Caco-2 (cell line): ENCODE data around the gene TBX4. TPM values are rescaled to one million over a fixed set of nuclear protein-coding genes. Genes with fewer than 3 reads are reported as not detected.
"Not testable (repeated sequence)": the region's sequence is repeated elsewhere in the genome, so short reads cannot be mapped to it uniquely, and the experiment has no call there.

Source experiments
- BruUV-seq: library from RNA; stranded (reverse); fragments of 400-500 nt; replicated peaks from 2 replicates; lab custom pipeline; 2021; lab: Mats Ljungman, UMichigan
- CTCF ChIA-PET: fragments of 300-600 bp; sonication (Branson Sonifier 250); formaldehyde crosslinking; loops from one replicate; lab custom pipeline; 2022; ENCODE audit warnings: antibody characterized with exemption; lab: Charles Lee
- POLR2A ChIA-PET: fragments of 300-600 bp; sonication (Branson Sonifier 250); formaldehyde crosslinking; loops from one replicate; lab custom pipeline; 2022; ENCODE audit warnings: antibody characterized with exemption; lab: Charles Lee
- DNase-seq, 2 experiments: peaks; one replicate each; pipeline versions ENCODE4 v3.0.0 to v3.0.0-alpha.2; 2020 to 2022
- H3K27me3 ChIP-seq: replicated peaks from 2 replicates; pipeline ENCODE4 v1.6.0; 2011; ENCODE audit warnings: low read length; ENCODE audit not compliant: control insufficient read depth, insufficient read depth
- H3K36me3 ChIP-seq: 2 replicates; pipeline ENCODE4 v1.5.1; 2011; ENCODE audit warnings: low read length; ENCODE audit not compliant: control insufficient read depth, insufficient read depth
- H3K4me1 ChIP-seq: fragments of 250-450 bp; sonication (Bioruptor Pico); 2 replicates; pipeline ENCODE4 v1.5.1; 2020; ENCODE audit warnings: mild to moderate bottlenecking
- H3K4me3 ChIP-seq: 2 replicates; pipeline ENCODE4 v1.5.1; 2011; ENCODE audit warnings: low read depth, mild to moderate bottlenecking, control low read depth, low read length
- H3K9me3 ChIP-seq: fragments of 250-450 bp; sonication (Bioruptor Pico); 2 replicates; pipeline ENCODE4 v1.5.1; 2020; ENCODE audit warnings: mild to moderate bottlenecking, moderate library complexity
- H3K27ac Mint-ChIP-seq: one replicate; pipeline ENCODE4 v1.8.0; 2022; ENCODE audit warnings: mixed read lengths; ENCODE audit not compliant: unreplicated experiment
- H3K27me3 Mint-ChIP-seq: one replicate; pipeline ENCODE4 v1.8.0; 2022; ENCODE audit warnings: mixed read lengths; ENCODE audit not compliant: insufficient read depth, unreplicated experiment
- H3K36me3 Mint-ChIP-seq: one replicate; pipeline ENCODE4 v1.8.0; 2022; ENCODE audit warnings: mild to moderate bottlenecking, mixed read lengths; ENCODE audit not compliant: insufficient read depth, unreplicated experiment
- H3K4me1 Mint-ChIP-seq: one replicate; pipeline ENCODE4 v1.8.0; 2022; ENCODE audit warnings: low read depth, mixed read lengths; ENCODE audit not compliant: unreplicated experiment
- H3K4me3 Mint-ChIP-seq: one replicate; pipeline ENCODE4 v1.8.0; 2022; ENCODE audit warnings: mild to moderate bottlenecking, moderate library complexity, mixed read lengths; ENCODE audit not compliant: unreplicated experiment
- H3K9me3 Mint-ChIP-seq: one replicate; pipeline ENCODE4 v1.8.0; 2022; ENCODE audit warnings: mixed read lengths; ENCODE audit not compliant: unreplicated experiment
- intact Hi-C: fragments of 100-400 bp; cut with micrococcal nuclease; formaldehyde crosslinking; loops from one replicate; pipeline ENCODE4 v1.10.0; 2022; ENCODE audit not compliant: unreplicated experiment
- total RNA-seq: library from RNA; stranded (reverse); gene quantifications from 2 replicates; pipeline ENCODE4 v1.2.3, GENCODE V29; 2022
- TF ChIP-seq, protein P1 (sequence below), 2 experiments: fragments of 200-600 bp in 1 of 2; IDR thresholded peaks; 1 replicate in 1 of 2; 2 replicates in 1 of 2; pipeline versions ENCODE4 v1.5.1 to v1.8.0; 2011 to 2022; ENCODE audit warnings: antibody characterized with exemption in 1 of 2, control low read depth in 1 of 2, inconsistent platforms in 1 of 2, low read depth in 1 of 2, low read length in 1 of 2, mild to moderate bottlenecking in 1 of 2, moderate library complexity in 1 of 2; ENCODE audit not compliant: insufficient read depth in 1 of 2, severe bottlenecking in 1 of 2, unreplicated experiment in 1 of 2

TBX4 gene
- total RNA-seq, 1 experiment from 2014 or later, result 2.5 TPM

GRCh38 chr17:61426482-61427304 lies 25.5 kb upstream of the TBX4 start:
- no peaks in the 10 kb centered on the region for H3K36me3 Mint-ChIP-seq
- peaks cover 27% of the 10 kb centered on the region for H3K4me1 ChIP-seq
- no peak overlapping the region for H3K4me3 Mint-ChIP-seq
- no peaks in the 10 kb centered on the region for H3K27me3 Mint-ChIP-seq
- no TSS peak for BruUV-seq
- H3K9me3 ChIP-seq, result peaks cover 7% of the 10 kb centered on the region; the same call in 1 of the 2 replicates
- no peaks in the 10 kb centered on the region for H3K36me3 ChIP-seq
- TF ChIP-seq, protein P1, sequence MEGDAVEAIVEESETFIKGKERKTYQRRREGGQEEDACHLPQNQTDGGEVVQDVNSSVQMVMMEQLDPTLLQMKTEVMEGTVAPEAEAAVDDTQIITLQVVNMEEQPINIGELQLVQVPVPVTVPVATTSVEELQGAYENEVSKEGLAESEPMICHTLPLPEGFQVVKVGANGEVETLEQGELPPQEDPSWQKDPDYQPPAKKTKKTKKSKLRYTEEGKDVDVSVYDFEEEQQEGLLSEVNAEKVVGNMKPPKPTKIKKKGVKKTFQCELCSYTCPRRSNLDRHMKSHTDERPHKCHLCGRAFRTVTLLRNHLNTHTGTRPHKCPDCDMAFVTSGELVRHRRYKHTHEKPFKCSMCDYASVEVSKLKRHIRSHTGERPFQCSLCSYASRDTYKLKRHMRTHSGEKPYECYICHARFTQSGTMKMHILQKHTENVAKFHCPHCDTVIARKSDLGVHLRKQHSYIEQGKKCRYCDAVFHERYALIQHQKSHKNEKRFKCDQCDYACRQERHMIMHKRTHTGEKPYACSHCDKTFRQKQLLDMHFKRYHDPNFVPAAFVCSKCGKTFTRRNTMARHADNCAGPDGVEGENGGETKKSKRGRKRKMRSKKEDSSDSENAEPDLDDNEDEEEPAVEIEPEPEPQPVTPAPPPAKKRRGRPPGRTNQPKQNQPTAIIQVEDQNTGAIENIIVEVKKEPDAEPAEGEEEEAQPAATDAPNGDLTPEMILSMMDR (IDR thresholded peaks at IDR 0.05; ENCODE audit: insufficient read depth in 1 of 2, low read depth in 1 of 2, low read length in 1 of 2, severe bottlenecking in 1 of 2, unreplicated experiment in 1 of 2), result peak; percentile 13 to 21
- POLR2A ChIA-PET, result interaction anchor here (0.6 kb wide), 1 partner anchor 142 kb away, joined by 5 read pairs; no protein-coding TSS in a partner anchor
- H3K4me3 ChIP-seq, result no peak overlapping the region
- DNase-seq, result peak; percentile 59 to 77
- peak overlapping the region; percentile 31 for H3K27ac Mint-ChIP-seq
- intact Hi-C loops, result loop anchor here (1.0 kb wide), 1 partner anchor 35 kb away; no protein-coding TSS in a partner anchor
- CTCF ChIA-PET, result interaction anchor here (0.6 to 2.1 kb wide), 11 partner anchors 13 to 508 kb away, joined by 3 to 9 read pairs (median 5); no protein-coding TSS in a partner anchor
- H3K9me3 Mint-ChIP-seq, result no peaks in the 10 kb centered on the region
- peaks cover 27% of the 10 kb centered on the region for H3K4me1 Mint-ChIP-seq
- no peaks in the 10 kb centered on the region for H3K27me3 ChIP-seq

GRCh38 chr17:61427567-61427966 lies 24.7 kb upstream of the TBX4 start:
- Histone ChIP-seq H3K4me3 (no peak overlapping the region), H3K9me3 (peaks cover 7% of the 10 kb centered on the region; the same call in 1 of the 2 replicates), H3K27me3 (no peaks in the 10 kb centered on the region), H3K4me1 (peaks cover 30% of the 10 kb centered on the region), H3K36me3 (no peaks in the 10 kb centered on the region)
- Mint-ChIP-seq H3K9me3 (no peaks in the 10 kb centered on the region), H3K36me3 (no peaks in the 10 kb centered on the region), H3K27ac (peak overlapping the region; percentile 31), H3K27me3 (no peaks in the 10 kb centered on the region), H3K4me1 (peaks cover 31% of the 10 kb centered on the region), H3K4me3 (no peak overlapping the region)
- intact Hi-C loops, result loop anchor here (1.0 kb wide), 1 partner anchor 34 kb away; no protein-coding TSS in a partner anchor
- BruUV-seq, result no TSS peak
- ChIA-PET CTCF (interaction anchor here (0.6 to 2.1 kb wide), 7 partner anchors 20 to 438 kb away, joined by 3 to 9 read pairs (median 5); no protein-coding TSS in a partner anchor), POLR2A (no interaction called here)
- DNase-seq, result no peak
- TF ChIP-seq, protein P1 (IDR thresholded peaks at IDR 0.05; ENCODE audit: insufficient read depth in 1 of 2, low read depth in 1 of 2, low read length in 1 of 2, severe bottlenecking in 1 of 2, unreplicated experiment in 1 of 2), result no peak

DNA sequence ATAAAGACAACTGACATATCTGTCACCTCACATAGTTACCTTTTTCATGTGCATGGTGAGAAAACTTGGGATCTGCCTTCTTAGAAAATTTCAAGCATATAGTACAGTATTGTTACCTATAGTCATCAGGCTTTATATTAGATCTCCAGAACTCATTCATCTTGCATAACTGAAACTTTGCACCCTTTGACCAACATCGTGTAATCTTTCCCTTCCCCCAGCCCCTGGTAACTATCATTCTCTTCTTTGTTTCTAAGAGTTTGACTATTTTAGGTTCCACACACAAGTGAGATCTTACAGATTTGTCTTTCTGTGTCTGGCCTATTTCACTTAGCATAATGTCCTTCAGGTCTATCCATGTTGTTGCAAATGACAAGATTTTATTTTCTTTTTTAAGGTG lies 22.9 kb upstream of the TBX4 start:
- DNase-seq, result no peak
- TF ChIP-seq, protein P1 (IDR thresholded peaks at IDR 0.05; ENCODE audit: insufficient read depth in 1 of 2, low read depth in 1 of 2, low read length in 1 of 2, severe bottlenecking in 1 of 2, unreplicated experiment in 1 of 2), result no peak
- Mint-ChIP-seq H3K9me3 (no peaks in the 10 kb centered on the region), H3K4me1 (peaks cover 31% of the 10 kb centered on the region), H3K27me3 (no peaks in the 10 kb centered on the region), H3K27ac (no peak overlapping the region), H3K36me3 (no peaks in the 10 kb centered on the region), H3K4me3 (no peak overlapping the region)
- no TSS peak for BruUV-seq
- H3K36me3 ChIP-seq, result no peaks in the 10 kb centered on the region
- no peaks in the 10 kb centered on the region for H3K27me3 ChIP-seq
- H3K4me3 ChIP-seq, result no peak overlapping the region
- peaks cover 7% of the 10 kb centered on the region; the same call in 1 of the 2 replicates for H3K9me3 ChIP-seq
- peaks cover 30% of the 10 kb centered on the region for H3K4me1 ChIP-seq
- ChIA-PET POLR2A (no interaction called here), CTCF (no interaction called here)
- intact Hi-C loops, result no loop called here

DNA sequence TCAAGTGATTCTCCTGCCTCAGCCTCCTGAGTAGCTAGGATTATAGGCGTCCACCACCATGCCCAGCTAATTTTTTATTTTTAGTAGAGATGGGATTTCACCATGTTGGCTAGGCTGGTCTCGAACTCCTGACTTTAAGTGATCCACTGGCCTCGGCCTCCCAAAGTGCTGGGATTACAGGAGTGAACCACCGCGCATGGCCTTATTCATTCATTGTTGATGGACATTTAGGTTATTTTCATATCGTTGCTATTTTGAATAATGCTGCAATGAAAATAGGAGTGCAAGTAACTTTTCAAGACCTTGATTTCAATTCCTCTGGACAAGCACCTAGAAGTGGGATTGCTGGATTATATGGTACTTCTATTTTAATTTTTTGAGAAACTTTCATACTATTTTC lies 22.4 kb upstream of the TBX4 start:
- H3K4me3 Mint-ChIP-seq, CTCF ChIA-PET, BruUV-seq, H3K27ac Mint-ChIP-seq, POLR2A ChIA-PET, DNase-seq, H3K9me3 Mint-ChIP-seq, H3K36me3 Mint-ChIP-seq, H3K27me3 Mint-ChIP-seq, intact Hi-C loops, H3K36me3 ChIP-seq, H3K27me3 ChIP-seq, H3K4me3 ChIP-seq, H3K9me3 ChIP-seq: not testable (repeated sequence)
- peaks cover 30% of the 10 kb centered on the region for H3K4me1 ChIP-seq
- peaks cover 31% of the 10 kb centered on the region for H3K4me1 Mint-ChIP-seq
